Measurements from ENCODE around the gene SYT9.
"Not testable (repeated sequence)": the region's sequence is repeated elsewhere in the genome, so short reads cannot be mapped to it uniquely, and the experiment has no call there.

SYT9 gene

DNA sequence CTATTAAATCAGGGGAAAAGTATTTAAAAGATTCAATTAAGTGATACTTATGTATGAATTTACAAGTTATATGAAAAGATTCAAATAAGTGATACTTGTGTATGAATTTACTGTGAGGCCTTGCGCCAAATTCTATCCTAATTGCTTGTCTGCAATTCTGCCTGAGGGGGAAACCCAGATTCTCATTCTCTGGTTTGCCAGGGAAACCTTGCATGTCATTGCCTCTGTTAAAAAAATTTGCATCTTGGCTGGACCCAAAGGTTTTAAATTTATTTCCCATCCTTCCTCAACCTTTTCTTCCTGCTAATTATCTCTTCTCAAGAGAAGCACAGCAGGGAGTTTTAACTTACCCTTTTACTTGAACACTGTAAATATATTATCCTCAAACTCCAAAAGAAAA lies 247.4 kb downstream of the SYT9 start:
- in situ Hi-C loops (cut with MboI; ENCODE audit: low sequenced_read_pairs), result no loop called here

DNA sequence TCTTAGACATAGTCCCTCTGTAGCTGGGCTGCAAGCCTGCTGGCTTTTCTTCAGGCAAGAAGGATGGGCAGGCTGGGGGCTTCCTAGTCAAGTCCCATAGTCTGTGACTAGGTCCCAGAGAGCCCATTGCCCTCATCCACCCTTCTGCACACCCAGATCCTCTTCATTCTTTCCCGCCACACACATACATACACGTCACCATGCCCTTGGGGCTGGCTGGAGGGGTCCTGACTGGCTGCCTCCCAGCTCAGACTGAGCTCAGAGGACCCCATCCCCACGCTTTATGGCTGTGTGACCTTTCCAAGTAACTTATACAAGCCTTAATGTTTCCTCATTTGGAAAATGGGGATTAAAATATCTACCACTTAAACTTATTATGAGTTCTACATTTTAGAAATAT lies 248.5 kb downstream of the SYT9 start:
- in situ Hi-C loops (cut with MboI; ENCODE audit: low sequenced_read_pairs), result no loop called here

GRCh38 chr11:7501251-7501650 lies 249.5 kb downstream of the SYT9 start:
- in situ Hi-C loops (cut with MboI; ENCODE audit: low sequenced_read_pairs), result no loop called here

DNA sequence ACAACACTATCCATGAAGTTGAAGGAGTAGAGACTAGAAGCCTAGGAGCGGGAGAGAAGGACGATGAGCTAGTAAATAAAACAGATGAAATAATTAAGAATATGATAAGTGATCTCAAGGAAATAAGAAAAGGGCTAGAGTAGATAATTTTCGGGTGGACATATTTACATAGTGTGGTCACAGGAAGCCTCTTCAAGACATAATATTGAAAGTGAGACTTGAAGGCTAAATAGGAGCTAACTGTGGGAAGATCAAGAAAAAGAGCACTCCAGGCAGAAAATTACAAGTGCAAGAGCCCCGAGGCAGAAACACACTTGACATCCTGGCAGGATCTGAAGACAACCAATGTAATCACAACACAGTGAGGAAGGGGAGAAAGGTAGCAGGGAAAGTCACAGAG lies 250.2 kb downstream of the SYT9 start:
- in situ Hi-C loops (cut with MboI; ENCODE audit: low sequenced_read_pairs), result no loop called here

- in situ Hi-C loops (cut with MboI; ENCODE audit: low sequenced_read_pairs), result no loop called here
Measured at GRCh38 chr11:7506243-7506642, 254.5 kb downstream of the SYT9 start.

- in situ Hi-C loops (cut with MboI; ENCODE audit: low sequenced_read_pairs), result no loop called here
Measured at GRCh38 chr11:7508087-7508486, 256.4 kb downstream of the SYT9 start.

DNA sequence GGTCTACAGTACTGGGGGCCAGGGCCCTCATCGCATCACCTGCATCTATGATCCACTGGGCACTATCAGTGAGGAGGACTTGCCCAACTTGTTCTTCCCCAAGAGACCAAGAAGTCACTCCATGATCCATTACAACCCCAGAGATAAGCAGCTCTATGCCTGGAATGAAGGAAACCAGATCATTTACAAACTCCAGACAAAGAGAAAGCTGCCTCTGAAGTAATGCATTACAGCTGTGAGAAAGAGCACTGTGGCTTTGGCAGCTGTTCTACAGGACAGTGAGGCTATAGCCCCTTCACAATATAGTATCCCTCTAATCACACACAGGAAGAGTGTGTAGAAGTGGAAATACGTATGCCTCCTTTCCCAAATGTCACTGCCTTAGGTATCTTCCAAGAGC lies 258.3 kb downstream of the SYT9 start:
- in situ Hi-C loops (cut with MboI; ENCODE audit: low sequenced_read_pairs), result no loop called here

- in situ Hi-C loops (cut with MboI; ENCODE audit: low sequenced_read_pairs), result no loop called here
Measured at GRCh38 chr11:7511401-7511800, 259.7 kb downstream of the SYT9 start.

DNA sequence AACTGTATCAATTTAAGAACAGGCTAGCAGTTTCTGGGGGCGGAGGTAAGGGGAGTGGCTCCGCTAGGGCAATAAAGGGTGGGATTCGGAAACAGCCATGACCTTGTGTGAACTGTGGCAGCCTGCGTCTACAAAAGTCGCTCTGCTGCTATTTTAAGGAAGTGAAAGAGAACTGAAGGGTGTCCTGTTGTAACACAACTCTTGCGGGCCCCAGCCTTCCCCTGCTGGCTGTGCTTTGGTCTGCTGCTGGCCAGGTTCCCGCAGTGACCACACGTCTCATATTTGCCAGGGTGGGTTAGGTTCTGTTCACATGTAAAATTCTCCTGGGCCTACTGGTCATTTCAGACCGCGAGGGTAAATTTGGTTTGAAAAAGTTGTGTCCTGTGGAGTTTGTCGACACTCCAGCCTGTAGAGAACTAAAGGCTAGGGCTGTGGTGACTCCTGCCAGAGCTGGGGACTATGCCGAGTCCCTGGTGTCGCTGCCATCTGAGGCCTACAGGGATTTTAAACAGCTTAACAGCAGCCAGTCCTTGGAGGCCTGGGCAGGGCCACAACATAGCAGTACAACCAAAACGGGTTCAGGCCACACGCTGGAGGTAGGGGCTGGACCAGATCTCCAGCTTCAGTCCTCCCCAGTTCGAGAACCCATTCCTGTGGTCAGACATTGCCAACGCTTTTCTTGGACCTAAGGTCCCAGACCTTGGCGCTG lies 261.0 kb downstream of the SYT9 start:
- in situ Hi-C loops (cut with MboI; ENCODE audit: low sequenced_read_pairs), result no loop called here

- in situ Hi-C loops (cut with MboI; ENCODE audit: low sequenced_read_pairs), result no loop called here
Measured at GRCh38 chr11:7513234-7514098, 261.8 kb downstream of the SYT9 start, which contains the start of gene PPFIBP2. Gene PPFIBP2 (plus strand): TSS chr11:7513999. CDS start chr11:7549476, 35,477 bp downstream.

- in situ Hi-C loops (cut with MboI; ENCODE audit: low sequenced_read_pairs), result no loop called here
Measured at GRCh38 chr11:7514099-7514591, 262.4 kb downstream of the SYT9 start.

GRCh38 chr11:7515447-7515886 lies 263.8 kb downstream of the SYT9 start:
- in situ Hi-C loops (cut with MboI; ENCODE audit: low sequenced_read_pairs), result no loop called here

DNA sequence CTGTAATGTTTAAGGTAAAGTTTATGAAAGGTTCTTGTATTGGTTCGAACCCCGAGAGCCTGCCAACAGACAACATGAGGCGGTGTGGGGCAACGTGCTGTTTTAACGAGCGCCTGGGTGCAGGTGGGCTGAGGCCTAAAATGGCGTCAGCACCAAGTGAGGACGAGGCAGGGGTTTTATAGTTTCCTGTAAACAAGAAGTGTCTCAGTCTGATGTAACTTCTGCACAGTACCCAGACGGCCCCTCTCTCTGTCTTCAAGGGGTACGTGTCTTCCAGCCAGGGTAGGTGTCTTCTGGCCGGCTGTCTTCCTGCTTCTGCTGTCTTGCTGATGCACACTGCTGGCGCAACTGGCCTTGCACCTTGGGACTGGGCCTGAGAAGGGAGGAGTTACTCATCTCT lies 264.8 kb downstream of the SYT9 start:
- in situ Hi-C loops (cut with MboI; ENCODE audit: low sequenced_read_pairs), result no loop called here

DNA sequence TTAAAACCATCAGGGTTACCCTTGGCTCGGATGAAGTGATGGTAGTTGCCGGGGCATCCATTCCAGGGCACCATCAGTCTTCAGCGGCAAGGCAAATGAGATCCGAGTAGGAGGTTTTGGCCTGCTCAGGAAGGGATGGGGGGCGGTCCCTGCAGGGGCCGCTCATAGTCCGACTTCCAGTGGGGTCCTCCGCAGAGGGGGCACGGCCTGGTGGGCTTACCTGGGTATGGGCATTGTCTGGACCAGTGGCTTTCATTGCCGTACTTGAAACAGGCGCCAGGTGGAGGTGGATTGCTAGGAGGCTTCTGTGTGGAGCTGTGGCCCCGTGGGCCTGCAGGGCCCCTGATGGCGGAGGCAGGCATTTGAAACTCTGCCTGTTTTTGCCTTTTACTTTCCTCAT lies 266.0 kb downstream of the SYT9 start:
- in situ Hi-C loops (cut with MboI; ENCODE audit: low sequenced_read_pairs), result not testable (repeated sequence)
